Epithelial cell of proximal tubule (primary cell): ENCODE data around the gene RABL6. TPM values are rescaled to one million over a fixed set of nuclear protein-coding genes. Genes with fewer than 3 reads are reported as not detected.
A peak's percentile ranks its signal among the peaks of the same experiment; 100 is the strongest.
"Not testable (repeated sequence)": the region's sequence is repeated elsewhere in the genome, so short reads cannot be mapped to it uniquely, and the experiment has no call there.

Experiments
- DNase-seq: peaks from one replicate; pipeline ENCODE4 v3.0.0-alpha.2; 2011; ENCODE audit warnings: low read depth
- H3K4me3 ChIP-seq: 2 replicates; pipeline ENCODE4 v1.5.1; 2011; ENCODE audit warnings: low read depth, mild to moderate bottlenecking, low read length
- total RNA-seq: library from RNA; depleted of rRNA; stranded (reverse); fragments of >200 nt; gene quantifications from 2 replicates; pipeline ENCODE4 v1.2.3, GENCODE V29; 2015
- TF ChIP-seq, protein P1 (sequence below): conservative IDR thresholded peaks from 2 replicates; pipeline ENCODE4 v1.5.1; 2012; ENCODE audit warnings: low read depth, mild to moderate bottlenecking, low read length

The RABL6 gene
- total RNA-seq, 1 donor from 2014 or later, result 114 TPM

DNA sequence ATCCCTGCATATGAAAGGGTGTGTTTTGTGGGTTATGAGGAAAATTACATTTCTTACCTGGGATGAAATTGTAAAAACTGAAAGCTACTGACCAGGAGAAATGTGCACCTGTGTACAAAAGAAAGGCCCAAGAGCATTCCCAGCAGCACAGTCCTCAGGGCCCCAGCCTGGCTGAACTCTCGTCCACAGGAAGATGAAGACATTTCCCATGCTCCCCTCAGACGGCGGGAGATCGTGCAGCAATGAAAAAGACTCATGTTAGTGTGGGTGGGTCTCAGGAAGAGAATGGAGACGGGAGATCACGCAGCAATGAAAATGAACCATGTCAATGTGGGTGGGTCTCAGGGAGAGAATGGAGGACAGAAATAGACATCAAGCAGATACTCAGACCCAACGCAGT lies 30.8 kb upstream of the RABL6 start:
- TF ChIP-seq, protein P1, sequence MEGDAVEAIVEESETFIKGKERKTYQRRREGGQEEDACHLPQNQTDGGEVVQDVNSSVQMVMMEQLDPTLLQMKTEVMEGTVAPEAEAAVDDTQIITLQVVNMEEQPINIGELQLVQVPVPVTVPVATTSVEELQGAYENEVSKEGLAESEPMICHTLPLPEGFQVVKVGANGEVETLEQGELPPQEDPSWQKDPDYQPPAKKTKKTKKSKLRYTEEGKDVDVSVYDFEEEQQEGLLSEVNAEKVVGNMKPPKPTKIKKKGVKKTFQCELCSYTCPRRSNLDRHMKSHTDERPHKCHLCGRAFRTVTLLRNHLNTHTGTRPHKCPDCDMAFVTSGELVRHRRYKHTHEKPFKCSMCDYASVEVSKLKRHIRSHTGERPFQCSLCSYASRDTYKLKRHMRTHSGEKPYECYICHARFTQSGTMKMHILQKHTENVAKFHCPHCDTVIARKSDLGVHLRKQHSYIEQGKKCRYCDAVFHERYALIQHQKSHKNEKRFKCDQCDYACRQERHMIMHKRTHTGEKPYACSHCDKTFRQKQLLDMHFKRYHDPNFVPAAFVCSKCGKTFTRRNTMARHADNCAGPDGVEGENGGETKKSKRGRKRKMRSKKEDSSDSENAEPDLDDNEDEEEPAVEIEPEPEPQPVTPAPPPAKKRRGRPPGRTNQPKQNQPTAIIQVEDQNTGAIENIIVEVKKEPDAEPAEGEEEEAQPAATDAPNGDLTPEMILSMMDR, result no peak
- no peak overlapping the region for H3K4me3 ChIP-seq
- no peak for DNase-seq

DNA sequence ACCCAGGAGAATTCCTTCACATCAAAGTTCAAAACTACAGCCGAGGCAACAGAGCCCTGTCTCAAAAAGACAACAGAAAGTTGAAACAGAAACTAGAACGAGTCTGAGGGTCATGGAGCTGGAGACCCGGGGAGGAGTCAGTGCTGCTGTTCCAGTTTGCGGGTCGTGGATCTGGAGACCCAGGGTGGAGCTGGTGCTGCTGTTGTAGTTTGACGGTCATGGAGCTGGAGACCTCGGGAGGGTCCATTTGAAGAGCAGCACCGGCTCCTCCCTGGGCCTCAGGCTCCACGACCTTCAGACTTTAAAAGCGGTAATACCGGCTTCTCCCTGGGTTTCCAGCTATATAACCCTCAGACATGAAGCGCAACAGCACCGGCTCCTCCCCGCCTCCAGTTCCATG lies 30.4 kb upstream of the RABL6 start:
- DNase-seq, result no peak
- no peak overlapping the region for H3K4me3 ChIP-seq
- TF ChIP-seq, protein P1, result no peak

DNA sequence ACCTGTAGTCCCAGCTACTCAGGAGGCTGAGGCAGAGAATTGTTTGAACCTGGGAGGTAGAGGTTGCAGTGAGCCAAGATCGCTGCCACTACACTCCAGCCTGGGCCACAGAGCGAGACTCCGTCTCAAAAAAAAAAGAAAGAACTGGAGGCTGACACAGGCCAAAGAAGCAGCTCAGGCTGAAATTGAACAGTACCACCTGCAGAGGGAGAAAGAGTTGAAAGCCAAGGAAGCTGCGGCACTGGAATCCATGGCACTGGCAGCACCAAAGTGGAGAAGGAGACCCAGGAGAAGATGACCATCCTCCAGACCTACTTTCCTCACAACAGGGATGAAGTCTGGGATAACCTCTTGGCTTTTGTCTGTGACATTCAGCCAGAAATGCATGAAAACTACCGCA lies 27.9 kb upstream of the RABL6 start:
- H3K4me3 ChIP-seq, result no peak overlapping the region
- TF ChIP-seq, protein P1, result peak; percentile 6
- DNase-seq, result no peak

DNA sequence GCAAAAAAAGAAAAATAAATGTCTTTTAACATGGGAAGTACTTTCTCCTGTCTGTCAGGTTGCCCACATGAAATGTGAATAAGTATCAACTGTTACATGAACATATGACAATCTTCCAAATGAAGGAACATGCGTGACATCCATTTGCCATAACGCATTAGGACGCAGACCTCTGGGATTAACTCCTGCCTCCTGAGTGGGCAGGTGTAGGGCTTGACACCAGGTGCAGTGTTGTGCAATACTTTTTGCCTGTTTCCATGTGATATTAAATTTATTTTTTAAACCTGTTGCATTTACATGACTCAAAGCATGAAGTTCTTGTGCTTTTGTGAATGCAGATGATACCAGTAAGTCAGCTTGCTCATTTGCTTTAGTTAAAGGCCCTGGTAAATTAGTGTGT lies 25.3 kb upstream of the RABL6 start:
- no peak overlapping the region for H3K4me3 ChIP-seq
- no peak for DNase-seq
- TF ChIP-seq, protein P1, result no peak

DNA sequence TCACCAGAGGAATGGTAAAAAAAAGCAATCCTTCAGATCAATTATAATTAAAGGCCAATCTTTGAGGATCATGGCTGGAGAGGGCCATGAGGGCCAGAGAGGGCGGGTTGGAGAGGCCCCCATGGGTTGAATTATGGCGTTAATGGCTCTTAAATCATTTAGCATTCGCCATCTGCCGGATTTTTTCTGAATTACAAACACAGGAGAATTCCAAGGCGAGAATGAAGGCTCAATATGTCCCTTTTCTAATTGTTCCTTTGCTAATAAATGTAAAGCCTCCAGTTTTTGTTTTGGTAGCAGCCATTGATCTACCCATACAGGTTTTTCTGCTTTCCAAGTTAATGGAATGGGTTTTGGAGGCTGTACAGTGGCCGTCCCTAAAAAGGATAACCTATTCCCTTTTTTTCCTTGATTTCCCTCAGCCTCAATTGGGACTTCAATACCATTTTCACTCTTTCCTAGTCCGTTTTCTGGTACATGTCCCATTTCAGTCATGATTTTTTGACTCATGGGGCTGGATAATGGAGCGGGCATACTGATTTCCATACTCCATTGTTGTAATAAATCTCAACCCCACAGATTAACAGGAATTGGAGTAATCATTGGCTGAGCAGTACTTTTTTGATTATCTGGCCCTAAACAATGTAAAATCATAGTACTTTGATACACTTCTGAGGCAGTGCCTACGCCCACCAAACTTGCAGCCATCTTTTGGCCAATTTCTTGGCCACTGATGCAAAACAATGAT lies 23.3 kb upstream of the RABL6 start:
- H3K4me3 ChIP-seq, result no peak overlapping the region
- TF ChIP-seq, protein P1, result peak; percentile 34
- no peak for DNase-seq

DNA sequence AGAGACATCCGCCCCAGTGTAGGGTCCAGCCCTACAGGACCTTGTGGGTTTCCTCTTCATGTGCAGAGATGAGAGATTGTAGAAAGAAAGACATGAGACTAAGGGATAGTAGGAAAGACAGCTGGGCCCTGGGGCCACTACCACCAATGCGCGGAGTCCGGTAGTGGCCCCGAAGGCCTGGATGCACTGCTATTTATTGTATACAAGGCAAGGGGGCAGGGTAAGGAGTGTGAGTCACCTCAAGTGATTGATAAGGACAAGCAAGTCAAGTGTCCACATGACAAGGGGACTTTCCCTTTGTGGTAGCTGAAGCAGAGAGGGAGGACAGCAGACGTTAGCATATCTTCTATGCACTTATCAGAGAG lies 22.8 kb upstream of the RABL6 start:
- TF ChIP-seq, protein P1, result no peak
- no peak for DNase-seq
- H3K4me3 ChIP-seq, result no peak overlapping the region

DNA sequence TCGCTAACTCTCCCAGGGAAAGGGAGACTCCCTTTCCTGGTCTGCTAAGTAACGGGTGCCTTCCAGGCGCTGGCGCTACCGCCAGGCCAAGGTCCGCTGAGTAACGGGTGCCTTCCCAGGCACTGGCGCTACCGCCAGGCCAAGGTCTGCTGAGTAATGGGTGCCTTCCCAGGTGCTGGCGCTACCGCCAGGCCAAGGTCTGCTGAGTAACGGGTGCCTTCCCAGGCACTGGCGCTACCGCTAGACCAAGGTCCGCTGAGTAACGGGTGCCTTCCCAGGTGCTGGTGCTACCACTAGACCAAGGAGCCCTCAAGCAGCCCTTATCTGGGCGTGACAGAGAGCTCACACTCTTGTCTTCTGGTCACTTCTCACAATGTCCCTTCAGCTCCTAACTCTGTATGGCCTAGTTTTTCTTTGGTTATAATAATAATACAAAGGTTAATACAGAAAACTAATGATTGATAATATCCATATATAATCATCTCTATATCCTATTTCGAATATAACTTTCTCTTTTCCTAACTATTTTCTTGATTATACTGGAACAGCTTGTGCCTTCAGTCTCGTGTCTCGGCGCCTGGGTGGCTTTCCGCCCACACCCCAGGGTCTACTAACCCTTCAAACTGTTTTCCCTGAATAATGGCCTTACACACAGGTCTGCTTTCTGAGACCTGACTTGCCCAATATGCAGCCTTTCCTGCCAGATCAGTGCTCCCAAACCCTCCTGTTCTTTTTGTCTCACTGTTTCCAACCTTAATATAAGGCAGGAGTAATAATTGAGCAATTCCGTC lies 22.0 kb upstream of the RABL6 start:
- not testable (repeated sequence) for DNase-seq, H3K4me3 ChIP-seq
